Upper lobe of left lung (tissue), 4 donors: ENCODE results near the gene FYN.

Experiments
- EP300 ChIP-seq, 4 donors: sonication (generic); formaldehyde crosslinking; IDR thresholded peaks; one replicate each; pipeline ENCODE4 v1.5.1; 2017; ENCODE audit warnings: antibody characterized with exemption in 4 of 4, control low read depth in 2 of 4
- POLR2A ChIP-seq, 4 donors: fragments of 450-650 bp; IDR thresholded peaks; one replicate each; pipeline ENCODE4 v1.5.1; 2016 to 2017; ENCODE audit warnings: antibody characterized with exemption in 4 of 4, mild to moderate bottlenecking in 2 of 4
- POLR2AphosphoS5 ChIP-seq, 2 donors: sonication (generic); formaldehyde crosslinking; IDR thresholded peaks; one replicate each; pipeline ENCODE4 v1.5.1; 2017; ENCODE audit warnings: antibody characterized with exemption in 2 of 2
- TF ChIP-seq, protein P1 (sequence below), 6 experiments: fragments of 450-650 bp in 4 of 6; fragments of 200-600 bp in 2 of 6; sonication (generic) in 2 of 6; IDR thresholded peaks; one replicate each; pipeline ENCODE4 v1.5.1; 2016 to 2019; ENCODE audit warnings: antibody characterized with exemption in 6 of 6

DNA sequence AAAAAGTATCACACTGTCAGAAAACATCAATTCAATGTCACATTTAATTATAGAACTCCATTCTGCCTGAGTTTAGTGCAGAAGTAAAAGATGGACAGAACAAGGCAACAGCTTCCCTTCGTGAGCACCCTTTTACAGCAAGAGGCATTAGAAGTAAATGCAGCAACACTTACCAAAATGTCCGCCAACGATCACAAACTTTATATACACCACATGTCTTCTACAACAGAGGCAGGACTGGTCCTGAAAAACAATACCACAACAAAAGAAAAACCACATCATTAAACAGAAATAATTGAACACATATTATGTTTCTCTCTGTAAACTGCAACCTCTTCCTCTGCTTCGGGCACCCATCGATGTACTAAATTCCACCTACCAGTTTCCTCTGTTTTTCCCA, 92.9 kb downstream of the FYN start:
- TF ChIP-seq POLR2A (IDR thresholded peaks at IDR 0.05) (no peak), POLR2AphosphoS5 (IDR thresholded peaks at IDR 0.05) (no peak), EP300 (IDR thresholded peaks at IDR 0.05) (no peak)
- TF ChIP-seq, protein P1, sequence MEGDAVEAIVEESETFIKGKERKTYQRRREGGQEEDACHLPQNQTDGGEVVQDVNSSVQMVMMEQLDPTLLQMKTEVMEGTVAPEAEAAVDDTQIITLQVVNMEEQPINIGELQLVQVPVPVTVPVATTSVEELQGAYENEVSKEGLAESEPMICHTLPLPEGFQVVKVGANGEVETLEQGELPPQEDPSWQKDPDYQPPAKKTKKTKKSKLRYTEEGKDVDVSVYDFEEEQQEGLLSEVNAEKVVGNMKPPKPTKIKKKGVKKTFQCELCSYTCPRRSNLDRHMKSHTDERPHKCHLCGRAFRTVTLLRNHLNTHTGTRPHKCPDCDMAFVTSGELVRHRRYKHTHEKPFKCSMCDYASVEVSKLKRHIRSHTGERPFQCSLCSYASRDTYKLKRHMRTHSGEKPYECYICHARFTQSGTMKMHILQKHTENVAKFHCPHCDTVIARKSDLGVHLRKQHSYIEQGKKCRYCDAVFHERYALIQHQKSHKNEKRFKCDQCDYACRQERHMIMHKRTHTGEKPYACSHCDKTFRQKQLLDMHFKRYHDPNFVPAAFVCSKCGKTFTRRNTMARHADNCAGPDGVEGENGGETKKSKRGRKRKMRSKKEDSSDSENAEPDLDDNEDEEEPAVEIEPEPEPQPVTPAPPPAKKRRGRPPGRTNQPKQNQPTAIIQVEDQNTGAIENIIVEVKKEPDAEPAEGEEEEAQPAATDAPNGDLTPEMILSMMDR (IDR thresholded peaks at IDR 0.05) = no peak
